Mesenchymal stem cell (in vitro differentiated cells and primary cell): ENCODE data around the gene SH3PXD2A.

ENCODE experiments used
- DNase-seq: peaks from one replicate; pipeline ENCODE4 v3.0.0-alpha.2; 2013
- H2AFZ ChIP-seq: one replicate; pipeline ENCODE4 v1.6.1; 2013; ENCODE audit warnings: low read depth, mild to moderate bottlenecking, control low read depth, inconsistent platforms, low read length, moderate library complexity
- H2AK5ac ChIP-seq: 2 replicates; pipeline ENCODE4 v1.6.1; 2013; ENCODE audit warnings: low read length, moderate library complexity, mild to moderate bottlenecking, inconsistent platforms; ENCODE audit not compliant: severe bottlenecking
- H2BK120ac ChIP-seq: one replicate; pipeline ENCODE4 v1.6.1; 2013; ENCODE audit warnings: low read depth, mild to moderate bottlenecking, inconsistent platforms, low read length, moderate library complexity
- H2BK12ac ChIP-seq, 2 experiments: one replicate each; pipeline ENCODE4 v1.6.1; 2013; ENCODE audit warnings: inconsistent platforms in 2 of 2, low read length in 2 of 2, mild to moderate bottlenecking in 2 of 2, moderate library complexity in 2 of 2, control low read depth in 1 of 2
- H2BK15ac ChIP-seq: one replicate; pipeline ENCODE4 v1.6.1; 2013; ENCODE audit warnings: mild to moderate bottlenecking, low read depth, inconsistent platforms; ENCODE audit not compliant: poor library complexity, severe bottlenecking
- H2BK5ac ChIP-seq: 2 replicates; pipeline ENCODE4 v1.6.1; 2013; ENCODE audit warnings: low read depth, mild to moderate bottlenecking, low read length, control low read depth, inconsistent platforms; ENCODE audit not compliant: poor library complexity, severe bottlenecking
- H3K14ac ChIP-seq, 2 experiments: one replicate each; pipeline ENCODE4 v1.6.1; 2013; ENCODE audit warnings: inconsistent platforms in 2 of 2, low read length in 2 of 2, control low read depth in 1 of 2, mild to moderate bottlenecking in 1 of 2, moderate library complexity in 1 of 2
- H3K18ac ChIP-seq, 2 experiments: one replicate each; pipeline ENCODE4 v1.6.1; 2013; ENCODE audit warnings: inconsistent platforms in 2 of 2, low read length in 2 of 2, control low read depth in 1 of 2, low read depth in 1 of 2, mild to moderate bottlenecking in 1 of 2
- H3K23ac ChIP-seq, 2 experiments: one replicate each; pipeline ENCODE4 v1.6.1; 2013; ENCODE audit warnings: inconsistent platforms in 2 of 2, low read length in 2 of 2, mild to moderate bottlenecking in 2 of 2, moderate library complexity in 2 of 2, control low read depth in 1 of 2
- H3K27ac ChIP-seq: 2 replicates; pipeline ENCODE4 v1.5.1; 2013; ENCODE audit warnings: mild to moderate bottlenecking, moderate library complexity, low read length, control low read depth, inconsistent platforms; ENCODE audit not compliant: poor library complexity, severe bottlenecking
- H3K27me3 ChIP-seq, 2 experiments: 2 replicates each; pipeline versions ENCODE4 v1.6.1 to v1.7.0; 2013; ENCODE audit warnings: low read length in 2 of 2, mild to moderate bottlenecking in 2 of 2, moderate library complexity in 2 of 2, control low read depth in 1 of 2, inconsistent platforms in 1 of 2; ENCODE audit not compliant: control insufficient read depth in 1 of 2, insufficient read depth in 1 of 2
- H3K36me3 ChIP-seq, 2 experiments: 2 replicates each; pipeline versions ENCODE4 v1.6.1 to v1.7.0; 2013; ENCODE audit warnings: low read length in 2 of 2, control low read depth in 1 of 2, inconsistent platforms in 1 of 2, low read depth in 1 of 2, mild to moderate bottlenecking in 1 of 2; ENCODE audit not compliant: insufficient read depth in 2 of 2, control insufficient read depth in 1 of 2
- H3K4ac ChIP-seq, 2 experiments: one replicate each; pipeline ENCODE4 v1.6.1; 2013; ENCODE audit warnings: inconsistent platforms in 2 of 2, low read length in 2 of 2, mild to moderate bottlenecking in 2 of 2, moderate library complexity in 2 of 2, control low read depth in 1 of 2, low read depth in 1 of 2
- H3K4me1 ChIP-seq: 2 replicates; pipeline ENCODE4 v1.6.1; 2013; ENCODE audit warnings: low read depth, low read length, control low read depth; ENCODE audit not compliant: control insufficient read depth, insufficient read depth
- H3K4me2 ChIP-seq: 2 replicates; pipeline ENCODE4 v1.6.1; 2013; ENCODE audit warnings: low read length, mild to moderate bottlenecking, inconsistent platforms; ENCODE audit not compliant: poor library complexity, severe bottlenecking
- H3K4me3 ChIP-seq, 2 experiments: 2 replicates each; pipeline versions ENCODE4 v1.5.1 to v1.7.0; 2013; ENCODE audit warnings: low read length in 2 of 2, mild to moderate bottlenecking in 2 of 2, control low read depth in 1 of 2, low read depth in 1 of 2; ENCODE audit not compliant: insufficient read depth in 1 of 2
- H3K79me1 ChIP-seq: replicated peaks from 2 replicates; pipeline ENCODE4 v1.6.1; 2013; ENCODE audit warnings: mild to moderate bottlenecking, control low read depth, low read length, inconsistent platforms; ENCODE audit not compliant: poor library complexity, severe bottlenecking
- H3K9ac ChIP-seq: 2 replicates; pipeline ENCODE4 v1.7.0; 2013; ENCODE audit warnings: mild to moderate bottlenecking, low read length, moderate library complexity
- H3K9me3 ChIP-seq: 2 replicates; pipeline ENCODE4 v1.7.0; 2013; ENCODE audit warnings: mild to moderate bottlenecking, low read length; ENCODE audit not compliant: control insufficient read depth
- H4K8ac ChIP-seq: one replicate; pipeline ENCODE4 v1.6.1; 2013; ENCODE audit warnings: inconsistent platforms, mild to moderate bottlenecking, low read length, moderate library complexity
- H4K91ac ChIP-seq: one replicate; pipeline ENCODE4 v1.6.1; 2013; ENCODE audit warnings: mild to moderate bottlenecking, low read length, inconsistent platforms
- WGBS: methylation state at CpG from one replicate; pipeline ENCODE4 v1.1.7; 2013; ENCODE audit warnings: mixed read lengths; 5-methylcytosine and 5-hydroxymethylcytosine counted together

The SH3PXD2A gene

GRCh38 chr10:103649654-103650423 is 205.5 kb downstream of the SH3PXD2A start:
- H3K4me1 ChIP-seq = peaks cover 8% of the 10 kb centered on the region
- H3K36me3 ChIP-seq = peaks cover 10 to 63% of the 10 kb centered on the region in 2 experiments
- H3K79me1 ChIP-seq = peaks cover 11% of the 10 kb centered on the region
- no peak overlapping the region for H4K8ac ChIP-seq
- H3K9me3 ChIP-seq = no peaks in the 10 kb centered on the region
- H3K27ac ChIP-seq = no peak overlapping the region
- 89% methylated on average over 10 of the region's 11 CpGs for WGBS
- DNase-seq = no peak
- no peak overlapping the region for H2BK120ac ChIP-seq
- H3K23ac ChIP-seq = no peak overlapping the region
- H3K18ac ChIP-seq = no peak overlapping the region
- H3K14ac ChIP-seq = no peak overlapping the region
- H2BK15ac ChIP-seq = no peak overlapping the region
- H3K4me3 ChIP-seq = peak overlapping the region in 1 of 2 experiments; percentile 12
- no peak overlapping the region for H3K4me2 ChIP-seq
- H3K27me3 ChIP-seq = no peaks in the 10 kb centered on the region
- H3K9ac ChIP-seq = no peak overlapping the region
- H2BK5ac ChIP-seq = no peak overlapping the region
- no peak overlapping the region for H2BK12ac ChIP-seq
- no peak overlapping the region for H2AFZ ChIP-seq
- H3K4ac ChIP-seq = no peak overlapping the region
- no peak overlapping the region for H4K91ac ChIP-seq
- H2AK5ac ChIP-seq = no peak overlapping the region

GRCh38 chr10:103648636-103649532 is 206.5 kb downstream of the SH3PXD2A start:
- 90% methylated on average over 17 of the region's 18 CpGs for WGBS
- H2BK5ac ChIP-seq = no peak overlapping the region

GRCh38 chr10:103648251-103648635 is 207.1 kb downstream of the SH3PXD2A start:
- Histone ChIP-seq H3K4me2 (no peak overlapping the region), H2BK12ac (no peak overlapping the region), H3K4me1 (peaks cover 9% of the 10 kb centered on the region), H3K14ac (no peak overlapping the region), H3K27ac (no peak overlapping the region), H2AK5ac (no peak overlapping the region), H3K23ac (no peak overlapping the region), H4K91ac (no peak overlapping the region), H3K9me3 (no peaks in the 10 kb centered on the region), H3K4me3 (no peak overlapping the region), H2BK120ac (no peak overlapping the region), H2BK15ac (peak overlapping the region; percentile 26), H3K18ac (no peak overlapping the region), H3K79me1 (peaks cover 6% of the 10 kb centered on the region), H3K9ac (peak overlapping the region; percentile 46), H3K4ac (no peak overlapping the region), H2BK5ac (no peak overlapping the region), H2AFZ (no peak overlapping the region), H3K36me3 (peaks cover 10 to 55% of the 10 kb centered on the region in 2 experiments), H3K27me3 (no peaks in the 10 kb centered on the region), H4K8ac (no peak overlapping the region)
- WGBS = 72% methylated on average over 8 of the region's 8 CpGs
- no peak for DNase-seq

More at GRCh38 chr10:103648636-103649532, 206.5 kb downstream of the SH3PXD2A start:
- Histone ChIP-seq H2BK120ac (no peak overlapping the region), H3K14ac (no peak overlapping the region), H4K91ac (no peak overlapping the region), H3K27ac (no peak overlapping the region), H3K4me1 (peaks cover 9% of the 10 kb centered on the region), H2BK15ac (no peak overlapping the region), H3K4me3 (peak overlapping the region in 1 of 2 experiments; percentile 12), H3K9me3 (no peaks in the 10 kb centered on the region), H3K4ac (no peak overlapping the region), H4K8ac (no peak overlapping the region), H3K27me3 (no peaks in the 10 kb centered on the region), H3K18ac (peak overlapping the region in 1 of 2 experiments; percentile 4), H3K23ac (no peak overlapping the region), H3K9ac (peak overlapping the region; percentile 46), H2BK12ac (no peak overlapping the region), H2AK5ac (no peak overlapping the region), H3K36me3 (peaks cover 10 to 57% of the 10 kb centered on the region in 2 experiments), H3K4me2 (no peak overlapping the region), H2AFZ (no peak overlapping the region), H3K79me1 (peaks cover 10% of the 10 kb centered on the region)
- no peak for DNase-seq

GRCh38 chr10:103646304-103646703 is 209.1 kb downstream of the SH3PXD2A start:
- H2AFZ ChIP-seq = no peak overlapping the region
- H3K23ac ChIP-seq = no peak overlapping the region
- no peak overlapping the region for H2BK120ac ChIP-seq
- peaks cover 6% of the 10 kb centered on the region for H3K79me1 ChIP-seq
- no peak overlapping the region for H3K14ac ChIP-seq
- H3K4me2 ChIP-seq = no peak overlapping the region
- H2AK5ac ChIP-seq = peak overlapping the region; percentile 25
- no peak overlapping the region for H4K8ac ChIP-seq
- no peak for DNase-seq
- no peak overlapping the region for H2BK15ac ChIP-seq
- peaks cover 9% of the 10 kb centered on the region for H3K4me1 ChIP-seq
- H3K27me3 ChIP-seq = no peaks in the 10 kb centered on the region
- no peak overlapping the region for H3K27ac ChIP-seq
- 95% methylated on average over 3 of the region's 3 CpGs for WGBS
- peak overlapping the region; percentile 41 for H4K91ac ChIP-seq
- peaks cover 10 to 53% of the 10 kb centered on the region in 2 experiments for H3K36me3 ChIP-seq
- no peak overlapping the region for H3K9ac ChIP-seq
- no peaks in the 10 kb centered on the region for H3K9me3 ChIP-seq
- H3K4ac ChIP-seq = peak overlapping the region in 1 of 2 experiments; percentile 71
- no peak overlapping the region for H3K4me3 ChIP-seq
- H2BK5ac ChIP-seq = no peak overlapping the region
- H3K18ac ChIP-seq = no peak overlapping the region
- no peak overlapping the region for H2BK12ac ChIP-seq
